Esophagus squamous epithelium (tissue), 4 donors: ENCODE data around the gene S100A16.

Experiments
- POLR2A ChIP-seq, 4 donors: fragments of 450-650 bp; IDR thresholded peaks; one replicate each; pipeline ENCODE4 v1.6.1; 2017; ENCODE audit warnings: antibody characterized with exemption in 4 of 4, mild to moderate bottlenecking in 4 of 4, moderate library complexity in 3 of 4
- TF ChIP-seq, protein P1 (sequence below), 6 experiments: fragments of 450-650 bp in 4 of 6; fragments of 200-600 bp in 2 of 6; sonication (generic) in 2 of 6; IDR thresholded peaks; one replicate each; pipeline ENCODE4 v1.5.1; 2016 to 2019; ENCODE audit warnings: antibody characterized with exemption in 6 of 6, mild to moderate bottlenecking in 4 of 6, moderate library complexity in 4 of 6

- TF ChIP-seq, protein P1, sequence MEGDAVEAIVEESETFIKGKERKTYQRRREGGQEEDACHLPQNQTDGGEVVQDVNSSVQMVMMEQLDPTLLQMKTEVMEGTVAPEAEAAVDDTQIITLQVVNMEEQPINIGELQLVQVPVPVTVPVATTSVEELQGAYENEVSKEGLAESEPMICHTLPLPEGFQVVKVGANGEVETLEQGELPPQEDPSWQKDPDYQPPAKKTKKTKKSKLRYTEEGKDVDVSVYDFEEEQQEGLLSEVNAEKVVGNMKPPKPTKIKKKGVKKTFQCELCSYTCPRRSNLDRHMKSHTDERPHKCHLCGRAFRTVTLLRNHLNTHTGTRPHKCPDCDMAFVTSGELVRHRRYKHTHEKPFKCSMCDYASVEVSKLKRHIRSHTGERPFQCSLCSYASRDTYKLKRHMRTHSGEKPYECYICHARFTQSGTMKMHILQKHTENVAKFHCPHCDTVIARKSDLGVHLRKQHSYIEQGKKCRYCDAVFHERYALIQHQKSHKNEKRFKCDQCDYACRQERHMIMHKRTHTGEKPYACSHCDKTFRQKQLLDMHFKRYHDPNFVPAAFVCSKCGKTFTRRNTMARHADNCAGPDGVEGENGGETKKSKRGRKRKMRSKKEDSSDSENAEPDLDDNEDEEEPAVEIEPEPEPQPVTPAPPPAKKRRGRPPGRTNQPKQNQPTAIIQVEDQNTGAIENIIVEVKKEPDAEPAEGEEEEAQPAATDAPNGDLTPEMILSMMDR (IDR thresholded peaks at IDR 0.05), result no peak
- TF ChIP-seq POLR2A (IDR thresholded peaks at IDR 0.05), result no peak
These were observed 38.8 kb upstream of the S100A16 start for GRCh38 chr1:153651771-153652170.
